GM13977 (cell line): ENCODE results near the gene FSIP1.

Experiments
- DNase-seq: peaks from one replicate; pipeline ENCODE4 v3.0.0; 2012; ENCODE audit warnings: low spot score
- in situ Hi-C: fragments of 300-500 bp; cut with MboI; formaldehyde crosslinking; loops from one replicate; pipeline ENCODE4 v1.12.0; 2022; ENCODE audit warnings: low sequenced_read_pairs, low pct_unique_long_range_greater_than_20kb, mixed read lengths, inconsistent platforms; ENCODE audit not compliant: unreplicated experiment
- TF ChIP-seq, protein P1 (sequence below): IDR thresholded peaks from 2 replicates; pipeline ENCODE4 v1.5.1; 2012; ENCODE audit warnings: mild to moderate bottlenecking, control low read depth; ENCODE audit not compliant: insufficient read depth; ENCODE audit errors: extremely low read depth, missing control alignments

Gene FSIP1

DNA sequence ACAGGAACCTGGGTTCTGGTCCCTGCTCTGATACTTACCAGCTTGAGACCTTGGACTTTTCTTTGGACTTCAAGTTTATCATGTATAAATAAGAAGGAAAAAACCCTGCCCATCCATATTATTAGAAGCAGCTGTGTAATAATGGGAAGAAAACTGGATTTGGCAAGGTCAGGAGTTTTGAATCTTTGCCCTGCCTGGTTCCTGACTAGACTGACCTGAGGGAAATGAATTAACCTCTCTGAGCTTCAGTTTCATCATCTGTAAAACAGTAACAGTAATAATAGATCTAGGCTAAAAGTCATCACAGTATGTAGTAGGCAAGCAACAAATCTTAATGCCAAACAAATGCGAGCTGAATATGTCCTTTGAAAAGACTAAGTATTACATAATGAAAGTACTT, 68.8 kb downstream of the FSIP1 start:
- in situ Hi-C loops: no loop called here
- TF ChIP-seq, protein P1, sequence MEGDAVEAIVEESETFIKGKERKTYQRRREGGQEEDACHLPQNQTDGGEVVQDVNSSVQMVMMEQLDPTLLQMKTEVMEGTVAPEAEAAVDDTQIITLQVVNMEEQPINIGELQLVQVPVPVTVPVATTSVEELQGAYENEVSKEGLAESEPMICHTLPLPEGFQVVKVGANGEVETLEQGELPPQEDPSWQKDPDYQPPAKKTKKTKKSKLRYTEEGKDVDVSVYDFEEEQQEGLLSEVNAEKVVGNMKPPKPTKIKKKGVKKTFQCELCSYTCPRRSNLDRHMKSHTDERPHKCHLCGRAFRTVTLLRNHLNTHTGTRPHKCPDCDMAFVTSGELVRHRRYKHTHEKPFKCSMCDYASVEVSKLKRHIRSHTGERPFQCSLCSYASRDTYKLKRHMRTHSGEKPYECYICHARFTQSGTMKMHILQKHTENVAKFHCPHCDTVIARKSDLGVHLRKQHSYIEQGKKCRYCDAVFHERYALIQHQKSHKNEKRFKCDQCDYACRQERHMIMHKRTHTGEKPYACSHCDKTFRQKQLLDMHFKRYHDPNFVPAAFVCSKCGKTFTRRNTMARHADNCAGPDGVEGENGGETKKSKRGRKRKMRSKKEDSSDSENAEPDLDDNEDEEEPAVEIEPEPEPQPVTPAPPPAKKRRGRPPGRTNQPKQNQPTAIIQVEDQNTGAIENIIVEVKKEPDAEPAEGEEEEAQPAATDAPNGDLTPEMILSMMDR: no peak
- DNase-seq: no peak

DNA sequence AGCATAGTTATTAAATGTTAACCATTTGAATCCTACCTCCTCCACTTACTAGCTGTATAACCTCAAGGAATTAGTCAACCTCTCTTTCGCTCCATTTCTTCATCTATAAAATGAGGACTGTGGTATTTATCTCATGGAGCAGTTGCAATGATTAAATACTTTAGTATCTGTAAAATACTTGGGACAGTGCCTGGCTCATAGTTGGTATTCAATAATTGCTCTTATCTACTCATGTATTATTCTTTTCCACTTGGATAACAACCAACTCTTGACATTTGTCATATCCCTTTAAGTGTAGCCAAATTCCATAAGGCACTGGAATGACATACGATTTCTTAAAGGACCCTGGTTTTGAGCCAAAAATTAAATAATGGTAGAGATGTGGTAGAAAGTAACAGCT, 72.0 kb downstream of the FSIP1 start:
- DNase-seq: no peak
- in situ Hi-C loops: no loop called here
- TF ChIP-seq, protein P1: no peak

DNA sequence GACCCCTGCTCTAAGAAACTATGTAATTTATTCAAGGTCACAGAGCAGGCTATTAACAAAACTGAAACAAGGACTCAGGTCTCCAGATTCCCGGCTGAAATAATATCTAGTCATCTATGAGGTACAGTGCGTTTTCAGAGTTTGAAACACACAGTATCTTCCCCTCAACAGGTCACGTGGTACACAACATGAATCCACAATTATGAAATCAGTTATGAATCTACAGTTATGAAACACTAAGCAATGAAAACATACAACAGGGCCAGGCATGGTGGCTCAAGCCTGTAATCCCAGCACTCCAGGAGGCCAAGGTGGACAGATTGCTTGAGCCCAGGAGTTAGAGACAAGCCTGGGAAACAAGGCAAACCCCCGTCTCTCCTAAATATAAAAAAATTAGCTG, 72.7 kb downstream of the FSIP1 start:
- DNase-seq: no peak
- in situ Hi-C loops: no loop called here
- TF ChIP-seq, protein P1: no peak

DNA sequence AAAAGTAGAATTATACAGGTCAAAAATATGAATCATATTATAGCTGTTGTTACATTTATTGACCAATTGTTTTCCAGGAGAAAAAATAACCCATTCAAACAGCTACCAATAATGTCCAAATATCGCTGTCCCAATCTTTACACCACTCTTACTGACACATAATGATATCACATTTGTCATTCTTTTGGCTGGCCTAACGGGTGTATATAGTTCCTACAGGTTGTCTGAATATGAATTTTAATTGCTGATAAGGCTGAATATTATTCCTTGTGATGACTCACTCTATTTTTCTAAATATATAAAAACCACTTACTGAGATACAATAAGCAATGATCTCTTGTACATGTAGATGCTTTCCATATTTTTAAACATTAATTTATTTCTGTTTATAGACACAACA, 76.4 kb downstream of the FSIP1 start:
- in situ Hi-C loops: no loop called here
- TF ChIP-seq, protein P1: no peak

DNA sequence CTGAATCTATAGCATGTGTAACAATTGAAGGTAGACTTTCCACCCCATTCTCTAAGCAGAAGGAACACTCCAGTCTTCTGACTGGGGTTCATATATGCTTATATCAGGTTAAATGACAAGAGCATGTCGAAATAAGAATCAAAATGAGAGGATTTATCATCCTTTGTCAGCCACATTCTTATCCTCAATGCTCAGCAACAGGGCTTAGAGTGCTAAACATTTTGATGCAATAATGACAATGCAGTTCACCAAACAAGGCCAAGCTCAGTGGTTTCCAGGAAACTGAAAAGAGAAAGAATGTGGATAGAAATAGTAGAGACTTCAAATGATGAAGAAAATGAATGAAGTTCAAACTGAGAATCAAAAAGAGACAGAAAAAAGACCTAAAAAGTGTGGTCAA, 78.0 kb downstream of the FSIP1 start:
- in situ Hi-C loops: no loop called here
- TF ChIP-seq, protein P1: no peak
- no peak for DNase-seq

More for the DNA sequence above, 76.4 kb downstream of the FSIP1 start:
- no peak for DNase-seq

DNA sequence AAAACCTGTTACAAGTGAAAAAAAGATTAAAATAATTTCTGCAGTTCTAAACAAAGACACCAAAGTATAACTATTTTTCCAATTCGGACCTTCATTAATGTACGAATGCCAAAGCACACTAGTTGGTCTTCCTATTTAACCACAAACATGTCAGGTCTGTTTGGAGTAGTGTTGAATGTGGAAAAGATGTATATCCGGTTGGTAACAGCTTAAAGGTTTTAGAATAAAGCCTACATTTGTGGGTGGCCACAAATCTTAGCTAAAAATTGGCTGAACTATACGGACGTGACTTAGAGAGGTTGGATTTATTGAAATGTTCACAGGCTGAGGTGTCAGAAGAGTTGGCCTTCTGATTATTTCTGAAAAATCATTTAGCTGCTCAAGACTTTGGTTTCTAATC, 78.4 kb downstream of the FSIP1 start:
- no peak for DNase-seq
- TF ChIP-seq, protein P1: no peak
- in situ Hi-C loops: no loop called here

DNA sequence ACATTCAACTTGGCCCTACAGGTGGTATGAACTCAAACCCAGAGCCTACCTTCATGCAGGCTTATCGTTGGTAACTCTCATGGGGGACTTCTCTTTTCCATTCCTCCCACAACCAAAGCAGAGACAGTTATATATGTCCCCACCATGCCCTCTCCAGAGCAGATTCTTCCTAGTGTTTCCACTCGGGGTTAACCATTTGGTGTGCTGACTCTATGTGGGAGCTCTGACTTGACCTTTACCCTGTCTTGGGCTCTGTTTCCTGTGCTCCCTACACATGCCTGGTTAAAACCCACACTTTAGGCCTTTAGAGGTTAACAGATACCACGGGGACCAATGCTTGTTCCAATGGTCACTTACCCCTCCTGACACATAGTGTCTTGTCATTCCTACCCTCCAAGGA, 80.7 kb downstream of the FSIP1 start:
- TF ChIP-seq, protein P1: no peak
- in situ Hi-C loops: no loop called here
- no peak for DNase-seq
